Tibial nerve (tissue), 4 donors: ENCODE measurements around the gene C12orf57.

Source experiments
- CTCF ChIP-seq, 5 experiments: fragments of 200-600 bp in 3 of 5; fragments of 450-650 bp in 2 of 5; sonication (generic) in 3 of 5; IDR thresholded peaks; one replicate each; pipeline ENCODE4 v1.5.1; 2016 to 2019; ENCODE audit warnings: antibody characterized with exemption in 5 of 5, mild to moderate bottlenecking in 3 of 5, moderate library complexity in 2 of 5
- EP300 ChIP-seq, 2 donors: sonication (generic); formaldehyde crosslinking; IDR thresholded peaks; one replicate each; pipeline ENCODE4 v1.6.1; 2017; ENCODE audit warnings: antibody characterized with exemption in 2 of 2, mild to moderate bottlenecking in 1 of 2
- POLR2A ChIP-seq, 2 donors: fragments of 450-650 bp; IDR thresholded peaks; one replicate each; pipeline ENCODE4 v1.6.1; 2017; ENCODE audit warnings: antibody characterized with exemption in 2 of 2, mild to moderate bottlenecking in 2 of 2, moderate library complexity in 2 of 2

DNA sequence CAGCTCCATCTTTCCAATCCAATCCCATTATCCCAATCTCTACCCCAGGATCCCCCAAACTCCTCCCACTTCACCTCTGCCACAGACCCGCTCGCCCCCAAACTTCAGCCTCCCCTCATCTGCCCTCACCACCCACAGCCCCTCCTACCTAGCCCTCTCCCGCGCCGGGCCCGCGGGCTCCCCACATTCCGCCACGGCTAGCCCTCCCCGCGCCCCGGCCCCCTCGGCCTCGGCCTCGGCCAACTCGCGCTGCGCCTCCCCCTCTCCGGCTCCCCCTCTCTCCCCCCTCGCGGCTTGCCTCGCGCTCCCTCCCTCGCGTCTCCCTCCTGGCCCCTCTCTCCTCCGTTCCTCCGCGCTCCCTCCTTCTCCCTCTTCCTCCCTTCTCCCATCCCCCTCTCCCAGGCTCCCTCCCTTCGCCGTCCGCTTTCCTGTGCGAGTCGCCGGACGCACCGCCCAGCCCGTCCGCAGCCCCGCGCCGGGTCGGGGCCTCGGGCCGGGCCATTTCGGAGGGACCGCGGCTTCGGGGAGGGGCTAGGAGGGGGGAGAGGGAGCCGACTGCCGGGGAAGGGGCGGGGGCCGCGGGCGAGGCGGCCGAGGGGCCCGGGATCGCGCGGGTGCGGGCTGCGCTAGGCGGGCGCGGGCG is 16.3 kb upstream of the C12orf57 start, which contains the start of gene ATN1:
- TF ChIP-seq CTCF (IDR thresholded peaks at IDR 0.05) (peak in 1 of 5 experiments; percentile 10), POLR2A (IDR thresholded peaks at IDR 0.05) (peak in 1 of 2 donors; percentile 70), EP300 (IDR thresholded peaks at IDR 0.05) (peak in 1 of 2 donors; percentile 90)
